Panc1 (cell line): Measurements from ENCODE around the gene SLC9A8. TPM values are rescaled to one million over a fixed set of nuclear protein-coding genes. Genes with fewer than 3 reads are reported as not detected.

Experiments
- ATAC-seq: fragments of 200-7000 bp; cut with Tn5 transposase; 2 replicates; pipeline ENCODE4 v1.9.1; 2020; ENCODE audit warnings: mild to moderate bottlenecking, moderate library complexity
- BruUV-seq: library from RNA; stranded (reverse); fragments of 400-500 nt; replicated peaks from 2 replicates; lab custom pipeline; 2021; lab: Mats Ljungman, UMichigan
- CTCF ChIA-PET: fragments of 300-600 bp; sonication (Branson Sonifier 250); formaldehyde crosslinking; loops from one replicate; lab custom pipeline; 2022; ENCODE audit warnings: antibody characterized with exemption; lab: Charles Lee
- POLR2A ChIA-PET: fragments of 300-600 bp; sonication (Branson Sonifier 250); formaldehyde crosslinking; loops from one replicate; lab custom pipeline; 2022; ENCODE audit warnings: antibody characterized with exemption; lab: Charles Lee
- DNase-seq: peaks from one replicate; pipeline ENCODE4 v3.0.0-alpha.2; 2010; ENCODE audit warnings: low read depth, low spot score
- H3K27ac ChIP-seq: 2 replicates; pipeline ENCODE4 v1.5.1; 2011; ENCODE audit warnings: mild to moderate bottlenecking, low read length, inconsistent platforms
- H3K27me3 ChIP-seq: fragments of 200-500 bp; sonication (Bioruptor generic); 2 replicates; pipeline ENCODE4 v1.6.0; 2014; ENCODE audit warnings: low read length, inconsistent platforms; ENCODE audit not compliant: control insufficient read depth, insufficient read depth
- H3K36me3 ChIP-seq: fragments of 200-500 bp; sonication (Bioruptor generic); 2 replicates; pipeline ENCODE4 v1.5.1; 2014; ENCODE audit warnings: inconsistent platforms, mild to moderate bottlenecking, low read length, moderate library complexity; ENCODE audit not compliant: control insufficient read depth, insufficient read depth
- H3K4me1 ChIP-seq: 2 replicates; pipeline ENCODE4 v1.5.1; 2011; ENCODE audit warnings: inconsistent platforms, mild to moderate bottlenecking, low read length, moderate library complexity; ENCODE audit not compliant: control insufficient read depth, insufficient read depth
- H3K4me3 ChIP-seq, 2 experiments: 2 replicates each; pipeline ENCODE4 v1.5.1; 2011 to 2012; ENCODE audit warnings: low read depth in 2 of 2, low read length in 2 of 2, mild to moderate bottlenecking in 2 of 2, inconsistent platforms in 1 of 2, moderate library complexity in 1 of 2
- H3K9me3 ChIP-seq: fragments of 200-500 bp; sonication (Bioruptor generic); 2 replicates; pipeline ENCODE4 v1.5.1; 2014; ENCODE audit warnings: low read depth, mild to moderate bottlenecking, inconsistent platforms, low read length, moderate library complexity; ENCODE audit not compliant: control insufficient read depth, insufficient read depth
- POLR2AphosphoS5 ChIP-seq: IDR thresholded peaks from 2 replicates; pipeline ENCODE4 v1.6.1; 2012; ENCODE audit warnings: mild to moderate bottlenecking, low read depth, low read length, moderate library complexity
- SIN3A ChIP-seq: IDR thresholded peaks from 2 replicates; pipeline ENCODE4 v1.6.1; 2012; ENCODE audit warnings: low read depth, mild to moderate bottlenecking, low read length, moderate library complexity, borderline replicate concordance; ENCODE audit not compliant: insufficient read depth
- TCF7L2 ChIP-seq: IDR thresholded peaks from 2 replicates; pipeline ENCODE4 v1.6.1; 2011; ENCODE audit warnings: mild to moderate bottlenecking, low read depth, low read length, inconsistent platforms
- in situ Hi-C: cut with HindIII; loops from 2 replicates; pipeline ENCODE4 v1.10.0; 2016; ENCODE audit warnings: low sequenced_read_pairs, low pct_unique_long_range_greater_than_20kb
- intact Hi-C: fragments of 100-400 bp; cut with micrococcal nuclease; formaldehyde crosslinking; loops from one replicate; pipeline ENCODE4 v1.10.0; 2022; ENCODE audit not compliant: unreplicated experiment
- total RNA-seq: library from RNA; stranded (reverse); gene quantifications from one replicate; pipeline ENCODE4 v1.2.1, GENCODE V29; 2021; ENCODE audit not compliant: unreplicated experiment
- TF ChIP-seq, protein P1 (sequence below): fragments of 450-650 bp; IDR thresholded peaks from 2 replicates; pipeline ENCODE4 v1.5.1; 2017; ENCODE audit warnings: mild to moderate bottlenecking
- TF ChIP-seq, protein P2 (sequence below), 2 experiments: IDR thresholded peaks; 2 replicates each; pipeline ENCODE4 v1.6.1; 2011 to 2012; ENCODE audit warnings: low read depth in 2 of 2, control low read depth in 1 of 2, low read length in 1 of 2, mild to moderate bottlenecking in 1 of 2, moderate library complexity in 1 of 2; ENCODE audit not compliant: insufficient read depth in 1 of 2

SLC9A8 gene
- total RNA-seq, 1 experiment from 2014 or later: 6.7 TPM

DNA sequence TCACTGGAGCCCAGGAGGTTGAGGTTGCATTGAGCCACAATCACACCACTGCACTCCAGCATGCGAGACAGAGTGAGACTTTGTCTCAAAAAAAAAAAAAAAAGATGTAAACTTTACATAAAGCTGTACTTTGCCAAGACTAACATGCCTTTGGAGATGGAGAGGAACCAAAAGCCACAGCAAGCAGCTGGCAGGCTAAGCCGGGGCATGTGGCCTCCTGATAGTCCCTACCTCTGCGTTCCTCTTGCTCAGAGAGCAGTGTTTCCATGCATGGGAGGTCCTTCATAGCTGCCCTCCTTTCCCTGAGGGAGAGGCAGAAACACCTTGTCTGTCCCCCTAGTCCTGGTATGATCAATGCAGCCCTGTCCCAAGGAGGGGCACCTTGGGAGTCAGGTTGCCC, 67.5 kb downstream of the SLC9A8 start:
- in situ Hi-C loops: no loop called here
- Histone ChIP-seq H3K9me3 (no peaks in the 10 kb centered on the region), H3K4me1 (no peaks in the 10 kb centered on the region), H3K4me3 (no peak overlapping the region), H3K36me3 (no peaks in the 10 kb centered on the region), H3K27ac (no peak overlapping the region), H3K27me3 (no peaks in the 10 kb centered on the region)
- ATAC-seq (no peak), DNase-seq (no peak)
- no peak for TF ChIP-seq POLR2AphosphoS5
- TF ChIP-seq, protein P1, sequence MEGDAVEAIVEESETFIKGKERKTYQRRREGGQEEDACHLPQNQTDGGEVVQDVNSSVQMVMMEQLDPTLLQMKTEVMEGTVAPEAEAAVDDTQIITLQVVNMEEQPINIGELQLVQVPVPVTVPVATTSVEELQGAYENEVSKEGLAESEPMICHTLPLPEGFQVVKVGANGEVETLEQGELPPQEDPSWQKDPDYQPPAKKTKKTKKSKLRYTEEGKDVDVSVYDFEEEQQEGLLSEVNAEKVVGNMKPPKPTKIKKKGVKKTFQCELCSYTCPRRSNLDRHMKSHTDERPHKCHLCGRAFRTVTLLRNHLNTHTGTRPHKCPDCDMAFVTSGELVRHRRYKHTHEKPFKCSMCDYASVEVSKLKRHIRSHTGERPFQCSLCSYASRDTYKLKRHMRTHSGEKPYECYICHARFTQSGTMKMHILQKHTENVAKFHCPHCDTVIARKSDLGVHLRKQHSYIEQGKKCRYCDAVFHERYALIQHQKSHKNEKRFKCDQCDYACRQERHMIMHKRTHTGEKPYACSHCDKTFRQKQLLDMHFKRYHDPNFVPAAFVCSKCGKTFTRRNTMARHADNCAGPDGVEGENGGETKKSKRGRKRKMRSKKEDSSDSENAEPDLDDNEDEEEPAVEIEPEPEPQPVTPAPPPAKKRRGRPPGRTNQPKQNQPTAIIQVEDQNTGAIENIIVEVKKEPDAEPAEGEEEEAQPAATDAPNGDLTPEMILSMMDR: no peak
- no peak for TF ChIP-seq SIN3A
- TF ChIP-seq, protein P2, sequence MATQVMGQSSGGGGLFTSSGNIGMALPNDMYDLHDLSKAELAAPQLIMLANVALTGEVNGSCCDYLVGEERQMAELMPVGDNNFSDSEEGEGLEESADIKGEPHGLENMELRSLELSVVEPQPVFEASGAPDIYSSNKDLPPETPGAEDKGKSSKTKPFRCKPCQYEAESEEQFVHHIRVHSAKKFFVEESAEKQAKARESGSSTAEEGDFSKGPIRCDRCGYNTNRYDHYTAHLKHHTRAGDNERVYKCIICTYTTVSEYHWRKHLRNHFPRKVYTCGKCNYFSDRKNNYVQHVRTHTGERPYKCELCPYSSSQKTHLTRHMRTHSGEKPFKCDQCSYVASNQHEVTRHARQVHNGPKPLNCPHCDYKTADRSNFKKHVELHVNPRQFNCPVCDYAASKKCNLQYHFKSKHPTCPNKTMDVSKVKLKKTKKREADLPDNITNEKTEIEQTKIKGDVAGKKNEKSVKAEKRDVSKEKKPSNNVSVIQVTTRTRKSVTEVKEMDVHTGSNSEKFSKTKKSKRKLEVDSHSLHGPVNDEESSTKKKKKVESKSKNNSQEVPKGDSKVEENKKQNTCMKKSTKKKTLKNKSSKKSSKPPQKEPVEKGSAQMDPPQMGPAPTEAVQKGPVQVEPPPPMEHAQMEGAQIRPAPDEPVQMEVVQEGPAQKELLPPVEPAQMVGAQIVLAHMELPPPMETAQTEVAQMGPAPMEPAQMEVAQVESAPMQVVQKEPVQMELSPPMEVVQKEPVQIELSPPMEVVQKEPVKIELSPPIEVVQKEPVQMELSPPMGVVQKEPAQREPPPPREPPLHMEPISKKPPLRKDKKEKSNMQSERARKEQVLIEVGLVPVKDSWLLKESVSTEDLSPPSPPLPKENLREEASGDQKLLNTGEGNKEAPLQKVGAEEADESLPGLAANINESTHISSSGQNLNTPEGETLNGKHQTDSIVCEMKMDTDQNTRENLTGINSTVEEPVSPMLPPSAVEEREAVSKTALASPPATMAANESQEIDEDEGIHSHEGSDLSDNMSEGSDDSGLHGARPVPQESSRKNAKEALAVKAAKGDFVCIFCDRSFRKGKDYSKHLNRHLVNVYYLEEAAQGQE (IDR thresholded peaks at IDR 0.05; ENCODE audit: insufficient read depth in 1 of 2, low read depth in 2 of 2, low read length in 1 of 2): no peak
- intact Hi-C loops: no loop called here
- ChIA-PET POLR2A (interaction anchor here (0.6 kb wide), 1 partner anchor 207 kb away, joined by 3 read pairs; no protein-coding TSS in a partner anchor), CTCF (interaction anchor here (0.6 kb wide), 1 partner anchor 45 kb away, joined by 4 read pairs; no protein-coding TSS in a partner anchor)
- BruUV-seq: no TSS peak

DNA sequence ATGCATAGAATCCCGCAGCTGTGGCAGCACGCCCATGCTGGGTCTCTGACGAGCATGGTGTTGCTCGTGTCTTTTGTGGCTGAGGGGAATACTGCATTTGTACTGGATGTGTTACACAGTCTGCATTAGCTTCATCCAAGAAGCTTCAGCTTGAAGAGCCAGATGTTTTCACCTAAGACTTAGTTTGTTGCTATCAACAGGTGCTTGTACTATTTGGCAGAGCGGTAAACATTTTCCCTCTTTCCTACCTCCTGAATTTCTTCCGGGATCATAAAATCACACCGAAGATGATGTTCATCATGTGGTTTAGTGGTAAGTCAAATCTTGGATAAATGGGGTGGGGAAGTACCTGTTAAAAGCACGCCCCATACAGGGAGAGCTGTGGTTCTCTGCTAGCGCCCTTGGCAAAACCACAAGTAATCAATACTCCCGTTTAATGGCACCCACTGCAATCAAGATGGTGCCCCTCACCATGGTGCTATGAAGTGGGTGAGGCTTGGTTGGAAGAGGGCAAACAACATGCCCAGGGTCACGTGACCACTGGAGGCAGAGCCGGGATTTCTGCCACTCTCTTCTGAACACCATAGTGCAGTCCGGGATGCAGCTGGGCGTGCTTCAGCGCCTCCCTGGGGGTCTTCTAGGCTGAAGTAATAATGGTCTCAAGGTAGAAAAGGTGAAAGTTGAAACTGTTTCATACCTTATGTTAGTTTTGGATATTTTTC, 68.3 kb downstream of the SLC9A8 start:
- ChIA-PET CTCF (no interaction called here), POLR2A (interaction anchor here (0.6 kb wide), 1 partner anchor 206 kb away, joined by 3 read pairs; no protein-coding TSS in a partner anchor)
- DNase-seq: no peak
- in situ Hi-C loops: no loop called here
- Histone ChIP-seq H3K9me3 (no peaks in the 10 kb centered on the region), H3K36me3 (no peaks in the 10 kb centered on the region), H3K4me1 (no peaks in the 10 kb centered on the region), H3K27me3 (no peaks in the 10 kb centered on the region), H3K27ac (no peak overlapping the region), H3K4me3 (no peak overlapping the region)
- ATAC-seq: no peak
- intact Hi-C loops: no loop called here
- TF ChIP-seq TCF7L2 (no peak), POLR2AphosphoS5 (no peak), SIN3A (no peak)
- TF ChIP-seq, protein P2 (IDR thresholded peaks at IDR 0.05; ENCODE audit: insufficient read depth in 1 of 2, low read depth in 2 of 2, low read length in 1 of 2): no peak
- TF ChIP-seq, protein P1: no peak
- BruUV-seq: no TSS peak
